ENCODE results near the gene NUP153. TPM values are rescaled to one million over a fixed set of nuclear protein-coding genes. Genes with fewer than 3 reads are reported as not detected.

Gene NUP153
- total and polyA plus RNA-seq, 2 donors (not counting 1 experiment from before 2014, with no cell fraction given) = 17.9 to 70.5 TPM

GRCh38 chr6:17700421-17701416, 6.0 kb downstream of the NUP153 start:
- Histone ChIP-seq H3K36me3 (replicated peaks in 1 of 2; ENCODE audit: control extremely low read depth in 1 of 2, control insufficient read depth in 1 of 2, extremely low read depth in 1 of 2, insufficient read depth in 2 of 2, low read length in 1 of 2) (peaks cover 0 to 9% of the 10 kb centered on the region in 2 experiments), H3K9me3 (ENCODE audit: control extremely low read depth in 1 of 3, control insufficient read depth in 2 of 3, insufficient read depth in 1 of 3, low read length in 2 of 3) (peaks cover 0 to 3% (median 0%) of the 10 kb centered on the region in 3 donors), H3K4me2 (replicated peaks; ENCODE audit: low read depth, low read length, poor library complexity, severe bottlenecking) (peak overlapping the region; percentile 45), H3K9ac (ENCODE audit: low read length) (peak overlapping the region; percentile 2), H3K4me1 (ENCODE audit: control insufficient read depth in 2 of 2, insufficient read depth in 2 of 2, low read length in 2 of 2) (peaks cover 50 to 56% of the 10 kb centered on the region in 2 donors), H4K20me1 (ENCODE audit: control insufficient read depth, insufficient read depth, low read length, poor library complexity, severe bottlenecking) (peaks cover 83% of the 10 kb centered on the region), H3K4me3 (ENCODE audit: control extremely low read depth in 1 of 5, extremely low read depth in 1 of 5, insufficient read depth in 1 of 5, low read depth in 2 of 5, low read length in 4 of 5) (no peak overlapping the region), H3K27ac (ENCODE audit: low read length in 2 of 2) (peak overlapping the region in 1 of 2 donors; percentile 58), H3K79me2 (ENCODE audit: control insufficient read depth, insufficient read depth, low read length) (peaks cover 99% of the 10 kb centered on the region), H3K27me3 (replicated peaks in 1 of 4; ENCODE audit: control extremely low read depth in 1 of 4, control insufficient read depth in 3 of 4, insufficient read depth in 4 of 4, low read length in 3 of 4) (no peaks in the 10 kb centered on the region), H2AFZ (ENCODE audit: insufficient read depth, low read depth, low read length, poor library complexity, severe bottlenecking) (no peak overlapping the region)
- WGBS (ENCODE audit: insufficient coverage) = 70% methylated on average over 5 of the region's 14 CpGs
- Mint-ChIP-seq H3K27ac (peak overlapping the region; percentile 79), H3K9me3 (ENCODE audit: insufficient read depth) (no peaks in the 10 kb centered on the region), H3K4me3 (peak overlapping the region; percentile 60), H3K27me3 (no peaks in the 10 kb centered on the region), H3K4me1 (peaks cover 55% of the 10 kb centered on the region)
- DNase-seq (no peak), ATAC-seq (ENCODE audit: low read depth) (no peak)
- POLR2A ChIA-PET = interaction anchor here (3.3 kb wide), 1 partner anchor 9 kb away, joined by 22 read pairs; no protein-coding TSS in a partner anchor
- CTCF ChIA-PET = interaction anchor here (0.7 to 4.3 kb wide), 9 partner anchors 8 to 336 kb away, joined by 3 to 35 read pairs (median 4); partner anchors contain the start of gene FAM8A1
- intact Hi-C loops (cut with micrococcal nuclease) = loop anchor here (5.0 kb wide), 1 partner anchor 33 kb away; no protein-coding TSS in a partner anchor
- TF ChIP-seq EZH2 (IDR thresholded peaks at IDR 0.05; ENCODE audit: borderline replicate concordance, insufficient read depth, low read depth, low read length, poor library complexity, severe bottlenecking) (no peak), CTCF (IDR thresholded peaks at IDR 0.05) (no peak)
